HG02763 (cell line): ENCODE results near the gene STPG4.

ENCODE experiments used
- ATAC-seq: cut with Tn5 transposase; IDR thresholded peaks from one replicate; pipeline ENCODE4 v1.9.1; 2021; ENCODE audit warnings: mild to moderate bottlenecking, moderate library complexity; ENCODE audit not compliant: unreplicated experiment

Gene STPG4

GRCh38 chr2:47037678-47038077 lies 117.4 kb downstream of the STPG4 start:
- ATAC-seq, result no peak
